GM13977 (cell line): Measurements from ENCODE around the gene TIMM13.
"Not testable (repeated sequence)": the region's sequence is repeated elsewhere in the genome, so short reads cannot be mapped to it uniquely, and the experiment has no call there.

Experiments
- DNase-seq: peaks from one replicate; pipeline ENCODE4 v3.0.0; 2012; ENCODE audit warnings: low spot score
- CTCF ChIP-seq: IDR thresholded peaks from 2 replicates; pipeline ENCODE4 v1.5.1; 2012; ENCODE audit warnings: mild to moderate bottlenecking, control low read depth; ENCODE audit not compliant: insufficient read depth; ENCODE audit errors: extremely low read depth, missing control alignments
- in situ Hi-C: fragments of 300-500 bp; cut with MboI; formaldehyde crosslinking; loops from one replicate; pipeline ENCODE4 v1.12.0; 2022; ENCODE audit warnings: low sequenced_read_pairs, low pct_unique_long_range_greater_than_20kb, mixed read lengths, inconsistent platforms; ENCODE audit not compliant: unreplicated experiment

TIMM13 gene

GRCh38 chr19:2427429-2428320 is at the start of gene TIMM13:
Gene TIMM13 (minus strand): TSS chr19:2427586. CDS start chr19:2427533, 53 bp downstream.
- peak; percentile 98 for DNase-seq
- TF ChIP-seq CTCF = no peak
- in situ Hi-C loops = no loop called here

- no peak for TF ChIP-seq CTCF
- in situ Hi-C loops = no loop called here
- DNase-seq = no peak
Observed at GRCh38 chr19:2476451-2477140, 49.2 kb upstream of the TIMM13 start.

GRCh38 chr19:2475702-2476450 is 48.5 kb upstream of the TIMM13 start, which contains the start of gene GADD45B:
Gene GADD45B (plus strand): TSS chr19:2476127. CDS start chr19:2476359, 232 bp downstream.
- in situ Hi-C loops = no loop called here
- DNase-seq = peak; percentile 99
- TF ChIP-seq CTCF = no peak

- DNase-seq = peak; percentile 84
- no peak for TF ChIP-seq CTCF
- in situ Hi-C loops = no loop called here
Observed at GRCh38 chr19:2475018-2475701, 47.8 kb upstream of the TIMM13 start.

- peak; percentile 97 for TF ChIP-seq CTCF
- in situ Hi-C loops = loop anchor here (5.0 kb wide), 1 partner anchor 138 kb away; no protein-coding TSS in a partner anchor
- DNase-seq = peak; percentile 90
Observed at GRCh38 chr19:2474232-2475017, 47.0 kb upstream of the TIMM13 start.

- in situ Hi-C loops = loop anchor here (5.0 kb wide), 1 partner anchor 142 kb away; no protein-coding TSS in a partner anchor
- not testable (repeated sequence) for DNase-seq
Observed at GRCh38 chr19:2469915-2470200, 42.5 kb upstream of the TIMM13 start.
